ENCODE results near the gene CLDN7. TPM values are rescaled to one million over a fixed set of nuclear protein-coding genes. Genes with fewer than 3 reads are reported as not detected.

Gene CLDN7
- total RNA-seq, 4 donors from 2014 or later, result 2.0 to 5.9 (median 2.4) TPM; not detected in 1

- DNase-seq (ENCODE audit: low spot score in 2 of 2), result no peak
- peak overlapping the region; percentile 96 to 98 (median 96) for H3K27ac ChIP-seq
- no peaks in the 10 kb centered on the region for H3K27me3 ChIP-seq
- H3K9me3 ChIP-seq, result no peaks in the 10 kb centered on the region
- H3K4me1 ChIP-seq, result peaks cover 3 to 59% (median 33%) of the 10 kb centered on the region in 4 donors
- peaks cover 0 to 31% (median 0%) of the 10 kb centered on the region in 3 donors for H3K36me3 ChIP-seq
- WGBS, 2 donors, result 0 to 2% methylated on average over 32 of the region's 39 CpGs
- H3K4me3 ChIP-seq, result peak overlapping the region; percentile 64 to 99 (median 92)
- TF ChIP-seq POLR2A (IDR thresholded peaks at IDR 0.05) (no peak), CTCF (IDR thresholded peaks at IDR 0.05) (no peak), EP300 (IDR thresholded peaks at IDR 0.05) (no peak)
Observed at GRCh38 chr17:7238420-7239090, 23.7 kb downstream of the CLDN7 start.

- Histone ChIP-seq H3K4me3 (peak overlapping the region; percentile 64 to 99 (median 92)), H3K36me3 (peaks cover 0 to 31% (median 0%) of the 10 kb centered on the region in 3 donors), H3K4me1 (peaks cover 3 to 61% (median 34%) of the 10 kb centered on the region in 4 donors), H3K27me3 (no peaks in the 10 kb centered on the region), H3K27ac (peak overlapping the region; percentile 96 to 98 (median 96)), H3K9me3 (no peaks in the 10 kb centered on the region)
- 0% methylated on average over 13 to 39 of the region's 73 CpGs for WGBS, 2 donors
- TF ChIP-seq POLR2A (IDR thresholded peaks at IDR 0.05) (no peak), CTCF (IDR thresholded peaks at IDR 0.05) (no peak), EP300 (IDR thresholded peaks at IDR 0.05) (no peak)
- peak; percentile 57 to 68 for DNase-seq (ENCODE audit: low spot score in 2 of 2)
Observed at GRCh38 chr17:7237761-7238419, 24.4 kb downstream of the CLDN7 start.

- Histone ChIP-seq H3K27me3 (no peaks in the 10 kb centered on the region), H3K27ac (peak overlapping the region; percentile 96 to 98 (median 96)), H3K4me3 (peak overlapping the region; percentile 64 to 99 (median 92)), H3K36me3 (peaks cover 0 to 31% (median 0%) of the 10 kb centered on the region in 3 donors), H3K9me3 (no peaks in the 10 kb centered on the region), H3K4me1 (peaks cover 3 to 67% (median 38%) of the 10 kb centered on the region in 4 donors)
- 15 to 22% methylated on average over 6 of the region's 6 CpGs for WGBS, 2 donors
- TF ChIP-seq CTCF (IDR thresholded peaks at IDR 0.05) (no peak), POLR2A (IDR thresholded peaks at IDR 0.05) (no peak), EP300 (IDR thresholded peaks at IDR 0.05) (no peak)
- DNase-seq (ENCODE audit: low spot score in 2 of 2), result no peak
Observed at GRCh38 chr17:7237266-7237760, 25.0 kb downstream of the CLDN7 start.

GRCh38 chr17:7236808-7237207, 25.5 kb downstream of the CLDN7 start:
- 81 to 82% methylated on average over 6 of the region's 6 CpGs for WGBS, 2 donors
- Histone ChIP-seq H3K27ac (peak overlapping the region in 3 of 4 donors; percentile 96 to 98 (median 97)), H3K36me3 (peaks cover 0 to 31% (median 0%) of the 10 kb centered on the region in 3 donors), H3K4me1 (peaks cover 3 to 72% (median 41%) of the 10 kb centered on the region in 4 donors), H3K9me3 (no peaks in the 10 kb centered on the region), H3K4me3 (no peak overlapping the region), H3K27me3 (no peaks in the 10 kb centered on the region)
- no peak for TF ChIP-seq POLR2A (IDR thresholded peaks at IDR 0.05)
- no peak for TF ChIP-seq EP300 (IDR thresholded peaks at IDR 0.05)
- TF ChIP-seq CTCF (IDR thresholded peaks at IDR 0.05), result no peak
- no peak for DNase-seq (ENCODE audit: low spot score in 2 of 2)

Data from tibial nerve (tissue), 4 donors.